Right cardiac atrium (tissue), 5 donors: Measurements from ENCODE around the gene GALNT1. TPM values are rescaled to one million over a fixed set of nuclear protein-coding genes. Genes with fewer than 3 reads are reported as not detected.
A peak's percentile ranks its signal among the peaks of the same experiment; 100 is the strongest.

ENCODE experiments used
- ATAC-seq, 2 donors: fragments of 200-7000 bp; cut with Tn5 transposase; one replicate each; pipeline versions ENCODE4 v1.8.0 to v1.9.1; 2020; ENCODE audit warnings: moderate library complexity in 2 of 2, mild to moderate bottlenecking in 1 of 2
- DNase-seq, 3 donors: peaks; one replicate each; pipeline ENCODE4 v3.0.0-alpha.2; 2020
- H3K27ac ChIP-seq: one replicate; pipeline ENCODE4 v1.5.1; 2013; ENCODE audit warnings: mild to moderate bottlenecking, low read length, control low read depth, moderate library complexity
- H3K27me3 ChIP-seq: one replicate; pipeline ENCODE4 v1.6.1; 2013; ENCODE audit not compliant: control insufficient read depth, insufficient read depth
- H3K4me1 ChIP-seq: one replicate; pipeline ENCODE4 v1.6.1; 2013; ENCODE audit warnings: low read length; ENCODE audit not compliant: control insufficient read depth, insufficient read depth
- H3K4me3 ChIP-seq: one replicate; pipeline ENCODE4 v1.5.1; 2013; ENCODE audit warnings: low read length, control low read depth
- H3K9me3 ChIP-seq: one replicate; pipeline ENCODE4 v1.6.1; 2013; ENCODE audit warnings: low read length; ENCODE audit not compliant: control insufficient read depth
- WGBS: extraction: QIAGEN DNeasy Blood & Tissue Kit; methylation state at CpG from one replicate; pipeline ENCODE4 v1.1.7; 2013; 5-methylcytosine and 5-hydroxymethylcytosine counted together
- intact Hi-C, 4 donors: fragments of 100-400 bp; cut with DNase I; formaldehyde crosslinking; loops; one replicate each; pipeline versions ENCODE4 v1.11.0 to v1.14.0; 2022 to 2023
- polyA plus RNA-seq: library from polyadenylated mRNA; stranded (reverse); fragments of 200-250 nt; gene quantifications from one replicate; pipeline ENCODE4 v1.2.3, GENCODE V29; 2013
- total RNA-seq, 4 donors: library from RNA; stranded (reverse); fragmentation: NEBNext Ultra II Directional; extraction: Animal tissue kit (Norgen Biotek cat#: 25700); gene quantifications; one replicate each; pipeline ENCODE4 v1.2.1, GENCODE V29; 2021
- donor health status: healthy with polysubstance abuse.
- donor health status: DM: no; HTN: yes; CAD: no.
- donor health status: DM: no; HTN: no; CAD: no.
- donor health status: DM: no; HTN: yes; CAD: no; lungs with severe emphysema.
- donor health status: DM: yes; HTN: yes; CAD: no.

The GALNT1 gene
- total and polyA plus RNA-seq, 5 donors: 17.8 to 60.3 (median 55.6) TPM

- no peak overlapping the region for H3K27ac ChIP-seq
- no peaks in the 10 kb centered on the region for H3K27me3 ChIP-seq
- no peaks in the 10 kb centered on the region for H3K9me3 ChIP-seq
- intact Hi-C loops: no loop called here
- H3K4me3 ChIP-seq: no peak overlapping the region
- no peak for ATAC-seq
- no peak for DNase-seq
- peaks cover 3% of the 10 kb centered on the region for H3K4me1 ChIP-seq
Observed at GRCh38 chr18:35603008-35603407, 21.5 kb downstream of the GALNT1 start.

- no peaks in the 10 kb centered on the region for H3K27me3 ChIP-seq
- 94% methylated on average over 3 of the region's 3 CpGs for WGBS
- H3K27ac ChIP-seq: no peak overlapping the region
- DNase-seq (no peak), ATAC-seq (no peak)
- H3K4me1 ChIP-seq: peaks cover 3% of the 10 kb centered on the region
- intact Hi-C loops: no loop called here
- no peak overlapping the region for H3K4me3 ChIP-seq
- H3K9me3 ChIP-seq: no peaks in the 10 kb centered on the region
Observed at GRCh38 chr18:35603528-35603927, 22.0 kb downstream of the GALNT1 start.

GRCh38 chr18:35604369-35604768 is 22.8 kb downstream of the GALNT1 start:
- H3K27me3 ChIP-seq: no peaks in the 10 kb centered on the region
- no peak overlapping the region for H3K27ac ChIP-seq
- no peak for DNase-seq
- no peak for ATAC-seq
- 98% methylated on average over 3 of the region's 3 CpGs for WGBS
- peaks cover 3% of the 10 kb centered on the region for H3K4me1 ChIP-seq
- intact Hi-C loops: no loop called here
- H3K9me3 ChIP-seq: no peaks in the 10 kb centered on the region
- no peak overlapping the region for H3K4me3 ChIP-seq

GRCh38 chr18:35605686-35606417 is 24.3 kb downstream of the GALNT1 start:
- Histone ChIP-seq H3K9me3 (no peaks in the 10 kb centered on the region), H3K4me3 (no peak overlapping the region), H3K27ac (no peak overlapping the region), H3K27me3 (no peaks in the 10 kb centered on the region), H3K4me1 (peaks cover 6% of the 10 kb centered on the region)
- DNase-seq: no peak
- 87% methylated on average over 3 of the region's 3 CpGs for WGBS
- intact Hi-C loops: no loop called here
- no peak for ATAC-seq

GRCh38 chr18:35609236-35609635 is 27.7 kb downstream of the GALNT1 start:
- Histone ChIP-seq H3K4me1 (peaks cover 6% of the 10 kb centered on the region), H3K9me3 (no peaks in the 10 kb centered on the region), H3K4me3 (no peak overlapping the region), H3K27ac (no peak overlapping the region), H3K27me3 (no peaks in the 10 kb centered on the region)
- intact Hi-C loops: no loop called here
- 95% methylated on average over 1 of the region's 1 CpG for WGBS
- ATAC-seq: no peak
- DNase-seq: no peak

GRCh38 chr18:35610089-35610488 is 28.5 kb downstream of the GALNT1 start:
- Histone ChIP-seq H3K27me3 (no peaks in the 10 kb centered on the region), H3K27ac (no peak overlapping the region), H3K9me3 (no peaks in the 10 kb centered on the region), H3K4me1 (peaks cover 6% of the 10 kb centered on the region), H3K4me3 (no peak overlapping the region)
- intact Hi-C loops: no loop called here
- DNase-seq (no peak), ATAC-seq (no peak)
- WGBS: 89% methylated on average over 3 of the region's 3 CpGs

- intact Hi-C loops: no loop called here
- H3K9me3 ChIP-seq: no peaks in the 10 kb centered on the region
- no peak for DNase-seq
- no peak overlapping the region for H3K4me3 ChIP-seq
- H3K27ac ChIP-seq: no peak overlapping the region
- H3K4me1 ChIP-seq: peaks cover 6% of the 10 kb centered on the region
- no peak for ATAC-seq
- H3K27me3 ChIP-seq: no peaks in the 10 kb centered on the region
Observed at GRCh38 chr18:35610724-35611123, 29.2 kb downstream of the GALNT1 start.

- H3K4me3 ChIP-seq: no peak overlapping the region
- peaks cover 5% of the 10 kb centered on the region for H3K4me1 ChIP-seq
- intact Hi-C loops: no loop called here
- WGBS: 29% methylated on average over 1 of the region's 1 CpG
- no peaks in the 10 kb centered on the region for H3K9me3 ChIP-seq
- ATAC-seq (no peak), DNase-seq (peak in 1 of 3 donors; percentile 60)
- no peaks in the 10 kb centered on the region for H3K27me3 ChIP-seq
- H3K27ac ChIP-seq: no peak overlapping the region
Observed at GRCh38 chr18:35611518-35611917, 30.0 kb downstream of the GALNT1 start.

- WGBS: 95% methylated on average over 2 of the region's 2 CpGs
- intact Hi-C loops: no loop called here
- ATAC-seq (no peak), DNase-seq (no peak)
- Histone ChIP-seq H3K9me3 (no peaks in the 10 kb centered on the region), H3K4me1 (peaks cover 9% of the 10 kb centered on the region), H3K4me3 (no peak overlapping the region), H3K27ac (no peak overlapping the region), H3K27me3 (no peaks in the 10 kb centered on the region)
Observed at GRCh38 chr18:35616074-35616473, 34.5 kb downstream of the GALNT1 start.

GRCh38 chr18:35616664-35617423 is 35.3 kb downstream of the GALNT1 start:
- peaks cover 9% of the 10 kb centered on the region for H3K4me1 ChIP-seq
- no peaks in the 10 kb centered on the region for H3K9me3 ChIP-seq
- H3K27me3 ChIP-seq: no peaks in the 10 kb centered on the region
- WGBS: 59% methylated on average over 6 of the region's 6 CpGs
- intact Hi-C loops: no loop called here
- H3K4me3 ChIP-seq: no peak overlapping the region
- H3K27ac ChIP-seq: no peak overlapping the region
- DNase-seq: peak in 2 of 3 donors; percentile 33 to 56
- ATAC-seq: peak; percentile 23 to 82

- Histone ChIP-seq H3K4me1 (peaks cover 9% of the 10 kb centered on the region), H3K27me3 (no peaks in the 10 kb centered on the region), H3K4me3 (no peak overlapping the region), H3K27ac (no peak overlapping the region), H3K9me3 (no peaks in the 10 kb centered on the region)
- ATAC-seq (no peak), DNase-seq (no peak)
- WGBS: 94% methylated on average over 1 of the region's 1 CpG
- intact Hi-C loops: no loop called here
Observed at GRCh38 chr18:35617865-35618264, 36.3 kb downstream of the GALNT1 start.
